ENCODE measurements around the gene SLC22A23. TPM values are rescaled to one million over a fixed set of nuclear protein-coding genes. Genes with fewer than 3 reads are reported as not detected.

The SLC22A23 gene
- polyA plus RNA-seq, 12 donors = 2.3 to 26.1 (median 4.1) TPM; not detected in 1

DNA sequence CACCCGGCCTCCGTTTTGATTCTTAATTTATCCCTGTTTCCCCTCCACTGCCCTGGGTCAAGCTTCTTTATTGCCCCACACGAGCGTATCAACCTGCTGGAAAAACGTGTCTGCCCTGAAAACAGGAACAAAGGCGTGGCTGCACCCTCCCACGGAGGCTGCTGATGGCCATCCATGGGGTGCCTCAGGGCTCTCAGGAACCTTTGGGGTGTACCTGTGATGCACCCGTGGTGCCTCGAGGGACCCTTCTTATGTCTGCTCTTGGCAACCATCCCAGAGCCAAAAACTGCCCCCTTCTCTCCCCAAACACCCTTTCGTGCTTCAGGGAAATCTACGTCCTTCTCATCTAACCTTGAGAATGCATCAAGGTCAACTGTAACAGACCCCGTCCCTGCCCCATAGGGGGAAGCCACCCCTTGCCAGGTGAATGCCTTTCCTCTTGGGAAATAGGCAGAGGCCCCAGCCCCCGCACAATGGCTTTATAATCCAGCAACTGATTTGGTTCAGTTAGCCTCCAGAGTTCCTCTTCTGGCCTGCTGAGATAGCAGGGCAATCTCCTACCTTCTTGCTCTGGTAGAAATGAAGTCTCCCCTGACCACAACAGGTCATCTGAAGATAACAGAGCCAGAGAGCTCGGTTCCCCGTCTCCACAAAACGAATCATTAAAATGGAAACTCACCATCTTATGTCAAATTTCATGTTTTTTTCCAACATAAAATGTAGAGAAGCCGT, 168.7 kb downstream of the SLC22A23 start:
- DNase-seq = no peak

DNA sequence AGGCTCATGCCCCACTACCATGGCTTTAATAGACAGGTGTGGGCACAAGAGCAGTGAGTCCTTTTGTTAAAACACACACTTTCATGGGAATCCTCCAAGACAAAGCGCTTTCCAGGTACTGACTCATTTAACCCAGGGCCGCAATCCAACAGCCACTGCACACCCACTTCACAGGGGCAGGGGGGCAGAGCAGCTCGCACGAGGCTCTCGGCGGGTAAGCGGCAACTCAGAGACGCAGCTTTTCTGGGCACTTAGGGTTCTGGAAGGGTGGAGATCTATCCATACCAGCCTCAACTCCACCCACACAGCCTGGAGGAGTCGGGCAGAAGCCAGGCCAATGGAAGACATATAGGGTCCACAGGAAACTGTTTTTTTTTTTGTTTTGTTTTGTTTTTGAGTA, 169.5 kb downstream of the SLC22A23 start:
- DNase-seq = no peak

DNA sequence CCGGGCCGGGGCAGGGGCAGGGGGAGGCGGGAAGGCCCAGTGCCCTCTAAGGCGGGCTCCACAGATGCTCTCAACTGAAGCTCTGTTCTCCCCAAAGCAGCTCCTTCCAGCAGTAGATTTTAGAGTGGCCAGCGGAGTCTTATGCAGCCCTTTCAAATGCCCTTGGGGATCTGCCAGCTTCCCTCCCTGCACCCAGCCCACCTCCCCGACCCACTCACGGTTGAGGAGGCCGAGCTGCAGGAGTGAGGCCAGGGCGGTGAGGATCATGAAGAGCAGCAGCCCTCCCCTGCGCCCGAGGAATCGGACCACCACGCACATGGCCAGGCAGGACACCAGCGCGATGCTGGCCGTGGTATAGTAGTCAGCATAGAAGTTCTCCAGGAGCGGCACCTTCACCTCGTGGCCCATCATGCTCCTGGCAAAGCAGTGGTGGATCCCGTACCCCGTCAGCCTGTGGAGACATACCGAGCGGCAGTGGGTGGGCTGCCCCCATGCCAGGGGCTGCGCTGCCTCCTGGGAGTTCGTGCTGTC, 170.1 kb downstream of the SLC22A23 start:
- no peak for DNase-seq

GRCh38 chr6:3285732-3286131, 171.1 kb downstream of the SLC22A23 start:
- DNase-seq = no peak

GRCh38 chr6:3285049-3285639, 171.7 kb downstream of the SLC22A23 start:
- DNase-seq = no peak

DNA sequence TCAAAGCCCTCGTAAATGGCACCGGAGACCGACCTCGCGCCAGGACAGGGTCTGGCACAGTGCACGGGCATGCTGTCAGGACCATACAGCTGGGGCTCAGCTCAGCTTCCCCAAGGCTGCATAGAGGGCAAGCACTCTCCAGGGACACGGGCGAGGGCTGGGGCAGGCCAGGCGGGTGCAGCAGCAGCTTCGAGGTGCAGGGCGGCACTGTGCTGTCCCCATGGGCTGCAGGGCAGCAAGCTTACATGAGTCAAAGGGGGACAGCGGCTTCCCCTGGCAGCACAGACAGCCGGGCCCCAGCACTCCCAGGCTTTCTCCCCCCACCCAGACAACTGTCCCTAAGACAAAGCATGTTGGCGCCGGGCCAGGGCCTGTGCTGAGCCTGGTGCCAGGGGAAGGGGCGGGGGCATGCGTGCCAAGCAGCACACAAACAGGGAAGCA, 172.4 kb downstream of the SLC22A23 start:
- DNase-seq = no peak

DNA sequence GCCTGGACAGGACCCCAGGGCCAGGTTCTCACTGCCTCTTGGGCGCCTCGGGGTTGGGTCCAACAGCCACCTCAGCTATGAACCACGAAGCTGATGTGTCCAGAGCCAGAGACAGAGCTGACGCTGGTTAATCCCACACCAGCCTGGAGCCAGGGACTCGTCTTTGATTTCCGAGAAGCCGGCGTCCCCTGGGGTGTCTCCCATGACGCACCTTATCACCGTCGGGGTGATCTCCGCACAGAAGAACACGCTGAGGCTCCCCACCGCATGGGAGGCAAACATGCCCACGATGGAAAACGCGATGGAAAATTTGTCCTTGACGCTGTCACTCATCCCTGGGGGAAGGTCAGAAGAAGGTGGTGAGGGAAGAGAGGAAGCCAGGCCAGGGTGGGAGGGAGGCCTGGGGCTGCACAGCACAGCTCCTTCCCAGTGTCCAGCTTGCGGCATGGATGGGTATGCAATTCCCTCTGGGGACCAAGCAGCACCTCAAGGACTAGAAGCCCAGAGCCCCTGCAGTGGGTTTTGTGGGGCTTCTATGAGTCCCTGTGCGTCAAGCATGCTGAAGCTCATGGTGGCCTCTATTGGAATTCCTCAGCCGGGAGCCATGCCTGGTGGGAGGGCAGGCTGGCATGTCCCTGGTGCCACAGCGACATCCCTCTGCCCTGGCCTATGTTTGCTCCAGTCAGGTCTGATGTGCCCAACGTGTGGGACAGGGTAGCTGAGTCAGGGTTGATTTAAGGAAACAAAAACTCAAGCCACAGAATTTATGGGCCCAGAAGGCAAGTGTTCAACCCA, 173.0 kb downstream of the SLC22A23 start:
- DNase-seq = no peak

- DNase-seq = no peak
These were observed 173.6 kb downstream of the SLC22A23 start for GRCh38 chr6:3283241-3283640.

- peak; percentile 31 for DNase-seq
These were observed 174.2 kb downstream of the SLC22A23 start for GRCh38 chr6:3282476-3283236.

DNA sequence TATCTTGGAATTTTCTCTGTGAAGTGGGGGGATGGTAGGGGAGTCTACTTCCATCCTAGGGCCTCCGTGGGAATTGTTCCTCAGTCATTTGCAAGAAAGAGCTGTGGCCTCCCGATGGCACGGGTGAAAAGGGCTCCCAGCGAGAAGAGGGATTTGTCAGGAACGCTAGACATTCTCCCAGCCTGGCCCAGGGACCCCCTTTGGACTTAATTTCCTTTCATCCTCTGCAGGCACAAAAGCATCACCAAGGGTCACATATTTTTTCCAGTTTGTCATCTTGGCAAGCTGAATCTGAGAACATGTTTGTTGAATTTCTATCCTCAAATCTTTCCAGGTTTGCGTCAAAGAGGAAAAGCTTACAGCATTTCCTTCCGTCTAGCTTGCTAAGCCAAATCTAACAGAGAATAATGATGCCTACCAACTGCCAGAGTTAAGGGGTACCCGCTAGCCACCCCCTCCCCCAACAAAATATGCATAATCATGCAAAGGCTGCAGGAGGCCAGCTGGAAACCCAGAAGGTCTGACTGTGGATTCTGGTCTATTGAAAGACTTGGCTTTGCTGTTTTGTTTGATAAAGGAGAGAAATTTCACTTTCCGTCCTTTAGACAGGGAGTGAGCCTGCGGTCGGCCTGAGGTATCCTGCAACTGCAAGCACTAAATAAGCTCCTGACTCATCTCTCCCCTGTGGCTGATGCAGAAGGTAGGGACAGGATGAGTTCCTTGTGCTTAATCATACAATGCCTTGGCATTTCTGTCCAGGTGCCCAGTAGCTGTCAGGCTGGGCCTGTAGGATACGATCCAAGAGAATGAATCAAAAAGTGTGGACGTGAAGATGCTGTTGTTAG, 175.0 kb downstream of the SLC22A23 start:
- DNase-seq = peak; percentile 51

- no peak for DNase-seq
These were observed 175.9 kb downstream of the SLC22A23 start for GRCh38 chr6:3280866-3281465.

GRCh38 chr6:3280091-3280490, 176.8 kb downstream of the SLC22A23 start:
- DNase-seq = no peak

- no peak for DNase-seq
These were observed 178.2 kb downstream of the SLC22A23 start for GRCh38 chr6:3278691-3279090.

GRCh38 chr6:3277851-3278416, 178.9 kb downstream of the SLC22A23 start:
- DNase-seq = no peak

DNA sequence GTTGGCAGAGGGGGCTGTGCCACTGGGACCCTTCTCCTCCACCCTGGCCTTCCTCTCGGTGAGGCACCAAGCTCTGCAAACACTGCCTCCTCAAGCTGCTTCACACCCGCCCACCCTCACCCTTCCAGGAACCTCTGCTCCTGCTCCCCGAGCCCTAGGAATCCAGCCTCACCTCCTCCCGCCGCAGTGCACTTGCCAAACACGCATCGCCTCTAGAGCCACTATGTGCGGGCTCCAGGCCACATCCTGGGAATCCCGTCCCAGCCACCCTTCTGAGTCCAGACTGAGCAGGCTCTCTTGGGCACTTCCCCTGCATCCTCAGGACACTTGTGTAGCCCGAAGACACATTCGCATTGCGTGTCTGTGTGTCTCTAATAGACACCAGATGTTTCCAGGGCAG, 179.6 kb downstream of the SLC22A23 start:
- no peak for DNase-seq

GRCh38 chr6:3276174-3277167, 180.4 kb downstream of the SLC22A23 start:
- no peak for DNase-seq

DNA sequence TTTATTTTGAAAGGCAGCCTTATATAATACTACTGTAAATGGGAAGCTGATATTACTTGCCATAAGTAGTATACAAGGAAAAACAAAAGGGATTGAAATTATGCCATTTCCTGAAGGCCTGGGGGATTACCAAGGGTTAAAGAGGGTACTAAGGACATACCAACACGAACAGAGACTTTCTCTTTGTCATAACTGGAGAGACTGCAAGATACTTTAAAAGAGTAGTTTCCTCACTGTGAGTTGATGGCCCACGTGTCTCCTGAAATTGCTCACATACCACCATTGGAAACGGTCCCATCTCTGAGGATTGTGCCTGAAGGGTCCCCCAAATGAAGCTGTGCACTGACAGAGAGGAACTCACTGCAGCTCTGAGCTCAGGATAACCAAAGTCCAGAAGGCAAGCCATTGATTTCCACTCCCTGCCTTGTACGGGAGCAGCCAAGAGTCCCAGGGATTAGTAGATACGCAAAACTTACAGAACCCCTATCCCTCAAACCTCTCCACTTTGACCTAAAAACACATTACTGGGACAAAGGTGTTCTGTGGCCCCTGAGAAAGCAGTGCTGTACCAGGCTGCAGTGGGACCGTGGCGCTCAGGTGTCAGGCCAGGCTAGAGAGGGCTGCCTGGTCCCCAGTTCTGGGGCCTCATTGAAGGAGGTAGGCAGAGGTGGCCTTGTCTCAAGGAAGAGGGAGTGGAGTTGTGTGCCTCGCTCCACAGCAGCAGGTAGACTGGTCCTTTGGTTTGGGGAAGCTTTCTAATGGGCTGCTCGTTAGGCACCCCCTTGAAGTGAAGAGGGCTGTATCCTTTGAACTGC, 182.9 kb downstream of the SLC22A23 start:
- no peak for DNase-seq

Data from muscle of arm (tissue), 12 donors.